ENCODE data around the gene FNDC1. TPM values are rescaled to one million over a fixed set of nuclear protein-coding genes. Genes with fewer than 3 reads are reported as not detected.

The FNDC1 gene
- total and polyA plus RNA-seq, 10 of the 15 experiments (the other 5 are each of a cell fraction or from before 2014, with no cell fraction given): not detected

GRCh38 chr6:159271257-159271656, 102.1 kb downstream of the FNDC1 start:
- Histone ChIP-seq H3K27ac (ENCODE audit: control insufficient read depth, insufficient read depth) (no peak overlapping the region), H3K9me3 (replicated peaks; ENCODE audit: control insufficient read depth, insufficient read depth, low read length) (no peaks in the 10 kb centered on the region), H3K4me3 (no peak overlapping the region), H3K27me3 (replicated peaks in 1 of 2; ENCODE audit: control insufficient read depth in 2 of 2, insufficient read depth in 2 of 2, low read length in 1 of 2) (no peaks in the 10 kb centered on the region; a peak in 1 of 4 replicates), H2AFZ (ENCODE audit: control insufficient read depth, low read depth, low read length) (no peak overlapping the region), H4K20me1 (ENCODE audit: control insufficient read depth, insufficient read depth) (no peaks in the 10 kb centered on the region), H3K9ac (ENCODE audit: control insufficient read depth, insufficient read depth, low read length) (no peak overlapping the region), H3K36me3 (ENCODE audit: control insufficient read depth in 2 of 2, insufficient read depth in 2 of 2, low read length in 1 of 2) (no peaks in the 10 kb centered on the region), H3K4me2 (ENCODE audit: control insufficient read depth, insufficient read depth) (no peak overlapping the region), H3K79me2 (ENCODE audit: control insufficient read depth, insufficient read depth, low read length) (no peaks in the 10 kb centered on the region), H3K4me1 (ENCODE audit: control insufficient read depth, insufficient read depth, low read length) (no peaks in the 10 kb centered on the region)
- DNase-seq (ENCODE audit: low read depth, low spot score): no peak
- in situ Hi-C loops (cut with MboI) (no loop called here), intact Hi-C loops (cut with micrococcal nuclease; ENCODE audit: unreplicated experiment) (no loop called here)
- ChIA-PET RAD21 (ENCODE audit: unreplicated experiment) (no interaction called here), SMC1A (ENCODE audit: uncharacterized antibody, unreplicated experiment) (no interaction called here), POLR2A (no interaction called here), CTCF (interaction anchor here (0.5 kb wide), 1 partner anchor 383 kb away, joined by 3 read pairs; no protein-coding TSS in a partner anchor)
- no TSS peak for BruUV-seq (replicated peaks)
- 21% methylated on average over 10 of the region's 10 CpGs for WGBS (ENCODE audit: insufficient coverage, insufficient replicate concordance, low lambda C conversion rate, missing lambda C conversion rate)
- no peak for ATAC-seq
- no peak for TF ChIP-seq PAX5 (IDR thresholded peaks at IDR 0.05; ENCODE audit: borderline replicate concordance, low read depth, low read length)
- no peak for TF ChIP-seq YY1 (IDR thresholded peaks at IDR 0.05; ENCODE audit: low read depth, low read length)
- TF ChIP-seq TCF12 (IDR thresholded peaks at IDR 0.05; ENCODE audit: low read depth, low read length): no peak
- no peak for TF ChIP-seq ZBTB33 (IDR thresholded peaks at IDR 0.05)
- no peak for TF ChIP-seq MTA2 (IDR thresholded peaks at IDR 0.05; ENCODE audit: low read depth)
- no peak for TF ChIP-seq ZZZ3 (IDR thresholded peaks at IDR 0.05; ENCODE audit: control insufficient read depth, insufficient read length, low read depth)
- TF ChIP-seq CEBPB (IDR thresholded peaks at IDR 0.05; ENCODE audit: borderline replicate concordance in 1 of 2, low read depth in 2 of 2, low read length in 2 of 2): no peak
- TF ChIP-seq ATF7 (IDR thresholded peaks at IDR 0.05; ENCODE audit: low read depth): no peak
- no peak for TF ChIP-seq CEBPZ (IDR thresholded peaks at IDR 0.05; ENCODE audit: low read depth, low read length)
- TF ChIP-seq RAD21 (IDR thresholded peaks at IDR 0.05; ENCODE audit: insufficient read depth, low read depth, low read length): no peak
- no peak for TF ChIP-seq ZNF24 (IDR thresholded peaks at IDR 0.05)
- TF ChIP-seq NR2F1 (conservative IDR thresholded peaks at IDR 0.05): no peak
- TF ChIP-seq PAX8 (IDR thresholded peaks at IDR 0.05): no peak
- TF ChIP-seq BRCA1 (IDR thresholded peaks at IDR 0.05; ENCODE audit: low read depth, low read length): no peak
- TF ChIP-seq MYB (IDR thresholded peaks at IDR 0.05; ENCODE audit: borderline replicate concordance, low read depth, low read length): no peak
- no peak for TF ChIP-seq CHD2 (IDR thresholded peaks at IDR 0.05; ENCODE audit: borderline replicate concordance, low read depth, low read length)
- TF ChIP-seq E4F1 (IDR thresholded peaks at IDR 0.05; ENCODE audit: borderline replicate concordance, partially characterized antibody): no peak
- TF ChIP-seq TCF7 (IDR thresholded peaks at IDR 0.05; ENCODE audit: borderline replicate concordance): no peak
- TF ChIP-seq BCL11A (IDR thresholded peaks at IDR 0.05; ENCODE audit: low read depth, low read length): no peak
- FAIRE-seq: no peak
